Activated naive CD8-positive, alpha-beta T cell (primary cell): ENCODE data around the gene IKZF5.

Experiments
- H3K27ac Mint-ChIP-seq: one replicate; pipeline ENCODE4 v1.8.0; 2021; ENCODE audit warnings: mixed read lengths
- H3K27me3 Mint-ChIP-seq: one replicate; pipeline ENCODE4 v1.8.0; 2021; ENCODE audit warnings: mixed read lengths
- H3K36me3 Mint-ChIP-seq: one replicate; pipeline ENCODE4 v1.8.0; 2021; ENCODE audit warnings: mixed read lengths
- H3K4me1 Mint-ChIP-seq: one replicate; pipeline ENCODE4 v1.8.0; 2021; ENCODE audit warnings: low read depth, mixed read lengths
- H3K4me3 Mint-ChIP-seq: one replicate; pipeline ENCODE4 v1.8.0; 2021; ENCODE audit warnings: mild to moderate bottlenecking, mixed read lengths
- H3K9me3 Mint-ChIP-seq: one replicate; pipeline ENCODE4 v1.8.0; 2021; ENCODE audit warnings: low read depth, mixed read lengths

Gene IKZF5, protein sequence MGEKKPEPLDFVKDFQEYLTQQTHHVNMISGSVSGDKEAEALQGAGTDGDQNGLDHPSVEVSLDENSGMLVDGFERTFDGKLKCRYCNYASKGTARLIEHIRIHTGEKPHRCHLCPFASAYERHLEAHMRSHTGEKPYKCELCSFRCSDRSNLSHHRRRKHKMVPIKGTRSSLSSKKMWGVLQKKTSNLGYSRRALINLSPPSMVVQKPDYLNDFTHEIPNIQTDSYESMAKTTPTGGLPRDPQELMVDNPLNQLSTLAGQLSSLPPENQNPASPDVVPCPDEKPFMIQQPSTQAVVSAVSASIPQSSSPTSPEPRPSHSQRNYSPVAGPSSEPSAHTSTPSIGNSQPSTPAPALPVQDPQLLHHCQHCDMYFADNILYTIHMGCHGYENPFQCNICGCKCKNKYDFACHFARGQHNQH

DNA sequence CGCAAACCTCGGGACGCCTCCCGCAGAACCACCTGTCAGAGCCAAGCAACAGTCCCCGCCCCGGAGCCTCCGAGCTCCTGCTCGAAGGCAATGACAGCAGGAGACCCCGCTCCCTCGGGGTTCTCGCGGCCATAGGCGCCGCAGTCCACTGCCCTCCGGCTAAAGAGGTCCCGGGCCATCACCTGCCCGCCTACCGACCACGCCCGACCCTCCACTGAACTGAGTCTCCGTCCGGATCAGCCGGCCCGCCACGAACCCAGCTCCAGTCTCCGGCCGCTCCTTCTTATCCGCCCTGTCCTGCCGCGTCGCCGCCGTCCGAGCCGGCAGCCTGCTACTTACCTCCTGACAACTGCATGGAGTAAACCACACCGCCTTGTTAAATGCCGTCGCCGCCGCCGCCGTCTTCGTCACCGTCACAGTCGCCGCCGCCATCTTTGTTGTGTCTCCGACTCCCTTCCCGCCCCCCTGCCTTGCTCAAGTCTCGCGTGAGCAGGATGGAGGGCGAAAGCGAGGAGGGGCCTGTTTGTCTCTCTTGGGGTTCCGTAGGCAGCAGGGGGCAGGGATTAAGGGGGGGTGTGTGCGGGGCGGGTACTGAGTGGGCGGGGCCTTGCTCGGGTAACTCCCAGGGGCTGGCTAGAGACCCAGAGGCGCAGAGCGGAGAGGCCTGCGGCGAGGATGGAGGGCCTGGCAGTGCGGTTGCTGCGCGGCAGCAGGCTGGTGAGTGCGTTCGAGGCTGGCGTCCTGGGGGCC is at the start of gene IKZF5, which contains the start of gene ACADSB:
Gene IKZF5 (minus strand): TSS at position 441 of the 750 bp plus-strand sequence. CDS start 10,170 bp downstream, outside the sequence.
Gene ACADSB (plus strand): TSS at position 652 of the 750 bp plus-strand sequence. CDS start 24 bp downstream, at position 676.
- Mint-ChIP-seq H3K9me3 (no peaks in the 10 kb centered on the region), H3K4me1 (peaks cover 57% of the 10 kb centered on the region), H3K36me3 (peaks cover 10% of the 10 kb centered on the region), H3K27ac (peak within 1 kb of the TSS; percentile 99), H3K4me3 (peak within 1 kb of the TSS; percentile 99), H3K27me3 (no peaks in the 10 kb centered on the region)

DNA sequence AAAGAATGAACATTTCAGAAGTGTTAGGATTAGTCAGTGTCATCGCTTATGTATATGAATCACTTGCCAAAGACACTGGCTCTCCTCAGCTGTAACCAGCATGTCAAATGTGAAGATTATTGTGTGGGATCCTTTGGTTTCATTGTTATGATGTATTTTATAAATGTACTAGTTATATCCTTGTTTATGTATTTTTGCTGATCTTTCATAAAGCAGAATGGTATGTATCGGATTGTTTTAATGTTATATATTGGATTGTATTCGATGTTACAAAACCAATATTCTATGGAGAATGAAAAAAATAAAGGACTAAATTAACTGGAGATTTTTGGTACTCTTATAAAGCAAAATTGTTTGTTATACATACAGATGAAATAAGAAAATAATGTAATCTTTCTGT is 49.4 kb upstream of the IKZF5 start:
- Mint-ChIP-seq H3K36me3 (peaks cover 16% of the 10 kb centered on the region), H3K27me3 (no peaks in the 10 kb centered on the region), H3K4me3 (no peak overlapping the region), H3K4me1 (no peaks in the 10 kb centered on the region), H3K27ac (no peak overlapping the region), H3K9me3 (no peaks in the 10 kb centered on the region)

DNA sequence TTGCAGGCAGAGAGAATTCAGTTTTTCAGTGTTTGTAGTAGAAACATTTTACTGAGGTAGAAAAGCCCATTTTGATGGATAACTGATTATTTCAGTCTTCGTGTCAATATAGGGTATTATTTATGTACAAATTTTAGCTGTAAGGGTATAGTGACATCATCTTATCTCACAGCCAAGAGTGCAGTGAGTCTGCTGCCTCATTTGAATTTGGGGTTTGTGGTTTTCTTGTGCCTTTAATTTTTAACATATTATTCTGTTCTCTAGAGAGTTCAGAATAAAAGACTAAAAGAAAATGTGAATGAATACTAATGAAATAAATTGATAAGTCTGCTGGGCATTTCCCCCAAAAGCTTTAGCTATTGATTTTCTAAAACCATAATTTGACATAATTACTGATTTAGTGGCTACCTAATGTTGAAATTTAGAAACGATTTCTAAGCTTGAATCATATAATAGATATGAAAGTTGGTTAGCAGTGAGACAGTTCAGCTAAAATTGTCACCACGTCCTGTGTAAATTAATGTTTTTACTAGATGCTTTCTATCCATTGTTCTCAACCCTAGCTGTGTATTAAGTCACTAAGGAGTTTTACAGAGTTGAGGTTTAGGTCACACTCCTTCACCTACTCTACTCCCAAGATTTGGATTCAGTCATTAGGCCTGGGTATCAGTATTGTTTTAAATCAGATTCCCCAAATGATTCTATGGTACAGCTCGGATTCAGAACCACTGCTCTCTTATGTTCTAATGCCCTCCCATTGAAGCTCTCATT is 37.6 kb upstream of the IKZF5 start:
- H3K27ac Mint-ChIP-seq: no peak overlapping the region
- H3K4me3 Mint-ChIP-seq: no peak overlapping the region
- H3K27me3 Mint-ChIP-seq: no peaks in the 10 kb centered on the region
- H3K4me1 Mint-ChIP-seq: no peaks in the 10 kb centered on the region
- H3K36me3 Mint-ChIP-seq: peaks cover 10% of the 10 kb centered on the region
- H3K9me3 Mint-ChIP-seq: no peaks in the 10 kb centered on the region

DNA sequence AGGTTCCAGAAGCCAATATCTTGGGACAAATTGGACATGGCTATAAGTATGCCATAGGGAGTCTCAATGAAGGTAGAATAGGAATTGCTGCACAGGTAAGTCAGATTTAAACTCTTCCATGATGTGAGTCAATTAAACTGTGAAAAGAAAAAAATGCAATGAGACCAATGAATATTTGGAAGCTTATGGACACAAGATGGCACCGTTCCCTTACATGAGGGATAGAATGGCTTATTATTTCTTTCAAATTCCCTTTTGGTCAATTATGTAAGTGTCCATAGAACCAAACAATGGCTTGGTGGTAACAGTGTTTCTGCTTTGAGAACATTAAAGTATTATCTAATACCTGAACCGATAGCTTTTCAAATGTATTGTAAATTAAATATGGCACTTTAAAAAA is 35.8 kb upstream of the IKZF5 start:
- H3K27ac Mint-ChIP-seq: no peak overlapping the region
- H3K4me1 Mint-ChIP-seq: no peaks in the 10 kb centered on the region
- peaks cover 6% of the 10 kb centered on the region for H3K36me3 Mint-ChIP-seq
- no peak overlapping the region for H3K4me3 Mint-ChIP-seq
- H3K27me3 Mint-ChIP-seq: no peaks in the 10 kb centered on the region
- no peaks in the 10 kb centered on the region for H3K9me3 Mint-ChIP-seq

DNA sequence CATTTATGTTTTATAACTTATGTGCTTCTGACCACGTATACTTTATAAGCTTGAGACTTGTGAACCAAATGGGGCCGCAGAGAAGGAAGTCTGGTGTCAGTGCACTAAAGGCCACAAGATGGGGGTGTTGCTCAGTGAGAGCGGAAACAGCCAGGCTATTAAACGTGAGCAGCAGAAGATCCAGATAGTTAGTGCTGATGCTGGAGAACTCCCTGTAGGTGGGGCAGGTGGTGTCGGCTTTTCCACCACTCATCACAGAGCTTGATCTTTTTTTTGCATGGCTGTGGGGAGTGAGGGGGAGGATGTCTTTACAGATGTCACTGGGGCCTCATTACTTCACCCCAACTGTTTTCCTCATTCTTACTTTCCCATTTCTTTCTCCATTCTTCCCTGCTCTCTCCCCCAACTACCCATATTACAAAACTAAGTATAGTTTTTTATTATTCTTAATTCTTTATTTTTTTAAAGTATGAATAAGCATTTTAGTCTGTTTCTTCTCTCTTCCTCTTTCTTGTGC is 34.9 kb upstream of the IKZF5 start:
- no peak overlapping the region for H3K27ac Mint-ChIP-seq

DNA sequence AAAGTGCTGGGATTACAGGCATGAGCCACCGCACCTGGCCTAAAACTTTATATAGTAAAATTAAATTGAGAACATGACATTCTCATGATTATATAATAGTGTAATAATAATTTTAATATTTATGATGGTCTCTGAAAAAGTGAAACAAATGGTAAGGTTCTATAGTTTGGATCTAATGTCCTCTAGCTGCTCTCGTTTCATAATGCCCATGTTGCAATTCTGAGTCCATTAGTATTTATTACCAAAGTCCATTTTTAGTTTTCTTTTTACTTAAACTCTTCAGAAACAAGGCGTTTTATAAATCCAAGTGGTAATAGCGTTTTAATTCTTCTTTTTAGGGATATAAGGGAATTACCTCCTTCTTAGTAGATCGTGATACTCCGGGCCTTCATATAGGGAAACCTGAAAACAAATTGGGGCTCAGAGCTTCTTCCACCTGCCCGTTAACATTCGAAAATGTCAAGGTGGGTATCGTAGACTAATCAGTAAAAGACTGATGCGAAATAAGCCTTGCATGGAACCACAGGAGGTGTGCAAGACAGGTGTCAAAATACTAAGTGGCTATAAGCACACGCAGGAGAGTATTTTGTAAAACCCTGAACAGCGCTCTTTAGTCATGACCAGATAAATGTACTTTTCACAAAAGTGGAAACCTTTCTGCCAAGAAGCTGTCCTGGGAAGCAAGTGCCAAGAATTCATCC is 34.3 kb upstream of the IKZF5 start:
- Mint-ChIP-seq H3K27ac (no peak overlapping the region), H3K36me3 (peaks cover 6% of the 10 kb centered on the region), H3K4me1 (peaks cover 1% of the 10 kb centered on the region), H3K27me3 (no peaks in the 10 kb centered on the region), H3K4me3 (no peak overlapping the region), H3K9me3 (no peaks in the 10 kb centered on the region)

More for the DNA sequence above, 34.9 kb upstream of the IKZF5 start:
- Mint-ChIP-seq H3K4me3 (no peak overlapping the region), H3K27me3 (no peaks in the 10 kb centered on the region), H3K9me3 (no peaks in the 10 kb centered on the region), H3K36me3 (peaks cover 6% of the 10 kb centered on the region), H3K4me1 (peaks cover 1% of the 10 kb centered on the region)

DNA sequence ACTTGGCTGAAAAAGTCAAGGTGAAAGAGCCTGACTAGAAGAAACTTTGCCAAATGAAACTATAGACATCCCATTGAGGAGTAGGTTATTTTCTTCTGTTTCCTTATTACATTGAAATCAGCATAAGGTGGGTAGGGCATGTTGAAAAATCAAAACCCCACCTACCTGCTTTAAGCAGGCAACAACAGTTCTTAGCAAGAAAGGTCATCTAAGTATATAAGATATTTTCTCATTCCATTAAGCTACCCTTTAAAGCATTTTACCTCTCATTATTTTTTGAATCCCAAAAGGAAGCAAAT is 31.0 kb upstream of the IKZF5 start:
- Mint-ChIP-seq H3K36me3 (peaks cover 2% of the 10 kb centered on the region), H3K27ac (no peak overlapping the region), H3K4me1 (peaks cover 1% of the 10 kb centered on the region), H3K27me3 (no peaks in the 10 kb centered on the region), H3K9me3 (no peaks in the 10 kb centered on the region), H3K4me3 (no peak overlapping the region)

DNA sequence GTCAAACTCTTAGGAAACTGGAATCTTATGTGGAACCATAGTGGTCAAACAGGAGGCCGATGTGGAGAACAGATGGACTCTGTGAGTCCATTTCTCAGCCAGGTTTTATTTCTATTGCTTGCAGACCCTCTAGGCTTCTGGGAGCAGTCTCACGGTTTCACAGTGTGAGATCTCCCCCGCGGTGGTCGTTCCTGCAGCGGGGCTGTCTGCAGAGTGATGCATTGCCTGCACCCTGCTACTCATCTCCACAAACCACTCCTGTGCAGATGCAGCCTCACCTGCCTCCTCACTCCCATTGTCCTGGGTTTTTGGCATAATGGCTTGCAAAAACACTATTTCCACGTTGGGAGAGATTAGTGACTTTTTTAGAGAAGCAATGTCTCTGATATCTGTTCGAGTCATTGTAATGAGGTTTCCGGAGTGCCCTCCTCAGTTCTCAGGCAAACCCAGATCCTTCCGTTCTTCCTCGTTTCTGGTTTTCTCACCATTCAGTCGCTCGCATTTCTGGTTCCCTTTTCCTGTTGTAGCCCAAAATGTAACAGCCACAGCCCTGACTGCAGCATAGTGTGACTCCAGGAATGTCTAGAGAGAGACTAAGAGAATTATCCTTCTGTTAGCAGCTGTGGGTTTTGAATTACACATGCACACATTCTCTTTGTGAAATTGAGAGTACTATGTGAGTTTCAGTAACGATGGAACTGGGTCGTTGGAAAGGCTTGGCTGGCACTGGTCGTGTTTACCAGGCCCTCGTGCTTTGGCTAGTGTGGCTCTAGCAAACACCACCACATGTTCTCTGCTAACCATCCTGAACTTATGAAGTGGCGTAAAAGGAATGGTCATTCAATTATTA is 30.4 kb upstream of the IKZF5 start:
- H3K27ac Mint-ChIP-seq: no peak overlapping the region
- no peaks in the 10 kb centered on the region for H3K36me3 Mint-ChIP-seq
- no peaks in the 10 kb centered on the region for H3K27me3 Mint-ChIP-seq

DNA sequence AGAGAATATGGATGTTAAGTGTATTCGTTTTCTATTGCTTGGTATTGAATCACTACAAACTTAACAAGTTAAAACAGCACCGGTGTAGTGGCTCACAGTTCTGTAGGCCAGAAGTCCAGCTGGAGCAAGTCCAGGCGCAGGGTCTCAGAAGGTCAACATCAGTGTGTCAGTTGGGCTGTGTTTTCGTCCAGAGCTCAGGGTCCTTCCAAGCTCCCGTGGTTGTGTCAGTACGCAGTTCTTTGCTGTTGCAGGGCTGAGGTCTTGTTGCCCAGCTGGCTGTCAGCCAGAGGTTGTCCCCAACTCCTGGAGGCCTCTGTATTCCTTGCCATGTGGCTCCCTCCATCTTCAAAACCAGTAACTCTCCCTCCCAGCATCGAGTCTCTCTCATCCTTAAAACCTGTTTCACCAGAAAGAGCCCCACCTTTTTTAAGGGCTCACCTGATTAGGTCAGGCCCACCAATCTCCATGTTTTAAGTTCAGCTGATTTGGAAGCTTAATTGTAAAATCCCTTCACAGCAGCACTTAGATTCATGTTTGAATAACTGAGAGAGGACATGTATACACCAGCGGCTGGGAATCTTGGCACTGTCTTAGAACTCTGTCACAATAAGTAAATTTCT is 27.0 kb upstream of the IKZF5 start:
- no peaks in the 10 kb centered on the region for H3K9me3 Mint-ChIP-seq
- no peak overlapping the region for H3K27ac Mint-ChIP-seq
- H3K4me1 Mint-ChIP-seq: peaks cover 1% of the 10 kb centered on the region

More for the DNA sequence above, 30.4 kb upstream of the IKZF5 start:
- Mint-ChIP-seq H3K9me3 (no peaks in the 10 kb centered on the region), H3K4me1 (peaks cover 1% of the 10 kb centered on the region), H3K4me3 (no peak overlapping the region)

DNA sequence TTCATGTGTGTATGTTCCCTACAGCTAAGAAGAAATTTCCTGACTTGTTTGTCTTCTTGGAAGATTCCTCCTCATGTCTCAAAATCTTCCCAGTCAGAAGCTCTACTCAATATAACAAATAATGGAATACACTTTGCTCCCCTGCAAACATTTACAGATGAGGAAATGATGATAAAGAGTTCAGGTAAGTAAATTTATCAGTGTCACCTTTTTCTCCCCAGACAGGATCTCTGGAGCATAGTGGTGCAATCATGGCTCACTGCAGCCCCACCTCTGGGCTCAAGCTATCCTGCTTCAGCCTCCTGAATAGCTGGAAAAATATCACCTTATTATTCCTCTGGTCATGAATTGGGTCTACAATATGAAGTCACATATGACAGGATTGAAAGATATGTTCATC is 25.7 kb upstream of the IKZF5 start:
- Mint-ChIP-seq H3K9me3 (no peaks in the 10 kb centered on the region), H3K27me3 (no peaks in the 10 kb centered on the region), H3K27ac (no peak overlapping the region)

More for the DNA sequence above, 27.0 kb upstream of the IKZF5 start:
- Mint-ChIP-seq H3K36me3 (peaks cover 3% of the 10 kb centered on the region), H3K4me3 (no peak overlapping the region), H3K27me3 (no peaks in the 10 kb centered on the region)

DNA sequence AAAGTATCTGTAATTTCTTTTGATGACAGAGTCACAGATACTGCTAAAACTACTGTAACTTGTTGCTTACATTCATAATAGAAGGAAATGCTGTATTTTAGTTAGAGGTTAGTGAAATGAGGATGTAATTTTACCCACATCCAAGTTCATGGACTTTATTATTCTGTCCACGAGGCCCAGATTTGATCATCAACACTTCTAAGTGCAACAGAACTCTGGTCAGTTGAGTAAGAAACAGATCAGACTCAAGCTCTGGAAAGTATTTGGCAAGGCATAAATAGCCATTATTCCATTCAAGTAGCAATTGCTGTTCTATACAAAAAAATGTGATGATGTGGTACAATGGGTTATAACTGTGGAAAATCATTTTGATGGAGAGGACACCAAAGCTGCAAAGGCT is 22.5 kb upstream of the IKZF5 start:
- Mint-ChIP-seq H3K4me3 (no peak overlapping the region), H3K27ac (no peak overlapping the region), H3K9me3 (no peaks in the 10 kb centered on the region), H3K4me1 (peaks cover 1% of the 10 kb centered on the region), H3K36me3 (peaks cover 10% of the 10 kb centered on the region), H3K27me3 (no peaks in the 10 kb centered on the region)

More for the DNA sequence above, 25.7 kb upstream of the IKZF5 start:
- peaks cover 1% of the 10 kb centered on the region for H3K4me1 Mint-ChIP-seq
- no peak overlapping the region for H3K4me3 Mint-ChIP-seq
- peaks cover 3% of the 10 kb centered on the region for H3K36me3 Mint-ChIP-seq

DNA sequence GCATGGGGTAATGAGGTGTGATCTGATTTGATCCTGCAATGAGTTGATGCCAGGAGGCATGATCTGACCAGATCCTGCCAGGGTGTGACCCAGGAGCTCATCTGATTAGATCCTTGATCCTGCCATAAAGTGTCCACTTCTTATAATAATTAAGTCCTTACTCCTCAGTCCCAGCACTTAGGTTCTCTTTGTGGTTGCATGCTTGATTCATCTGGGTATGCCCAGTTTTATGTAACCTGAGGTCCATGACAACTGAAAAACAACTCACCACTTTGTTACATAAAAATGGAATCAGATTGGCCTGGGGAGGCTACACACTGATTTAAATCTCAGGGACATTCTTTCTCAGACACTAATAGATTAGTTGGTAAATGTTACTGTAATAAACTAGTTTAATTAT is 19.3 kb upstream of the IKZF5 start:
- H3K4me3 Mint-ChIP-seq: no peak overlapping the region
- peaks cover 12% of the 10 kb centered on the region for H3K36me3 Mint-ChIP-seq
- H3K9me3 Mint-ChIP-seq: no peaks in the 10 kb centered on the region
- H3K27ac Mint-ChIP-seq: no peak overlapping the region
- no peaks in the 10 kb centered on the region for H3K27me3 Mint-ChIP-seq
- peaks cover 3% of the 10 kb centered on the region for H3K4me1 Mint-ChIP-seq

DNA sequence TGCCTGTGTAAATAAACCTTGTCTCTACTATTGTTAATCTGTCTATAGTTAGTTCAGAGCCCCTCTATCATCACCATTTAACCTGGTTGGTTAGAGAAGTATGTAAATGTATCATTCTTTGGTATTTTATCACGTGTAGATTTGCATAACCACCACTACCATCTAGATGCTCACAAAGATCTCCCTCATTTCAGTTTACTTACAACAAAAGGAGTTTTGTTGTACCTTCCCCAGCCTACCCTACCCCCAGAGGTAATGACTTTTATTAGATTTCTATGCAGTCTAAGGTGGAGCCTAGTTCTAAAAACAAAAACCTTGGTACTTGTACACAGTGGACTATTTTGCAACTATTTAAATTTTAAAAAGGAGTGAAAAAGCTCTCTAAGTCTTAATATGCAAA is 17.7 kb upstream of the IKZF5 start:
- Mint-ChIP-seq H3K4me3 (no peak overlapping the region), H3K27me3 (no peaks in the 10 kb centered on the region), H3K36me3 (peaks cover 11% of the 10 kb centered on the region), H3K27ac (no peak overlapping the region), H3K9me3 (no peaks in the 10 kb centered on the region), H3K4me1 (peaks cover 3% of the 10 kb centered on the region)
